Smooth muscle cell (in vitro differentiated cells): ENCODE measurements around the gene SNX14. TPM values are rescaled to one million over a fixed set of nuclear protein-coding genes. Genes with fewer than 3 reads are reported as not detected.
"Not testable (repeated sequence)": the region's sequence is repeated elsewhere in the genome, so short reads cannot be mapped to it uniquely, and the experiment has no call there.

Experiments used
- DNase-seq: peaks from one replicate; lab custom pipeline; 2025; ENCODE audit not compliant: unreplicated experiment; lab: John Stamatoyannopoulos, UW
- H2AFZ ChIP-seq: fragments of 200-600 bp; sonication (generic); 2 replicates; pipeline ENCODE4 v1.6.0; 2016; ENCODE audit warnings: antibody characterized with exemption, low read depth, mild to moderate bottlenecking
- H3F3A ChIP-seq: fragments of 200-600 bp; sonication (generic); 2 replicates; pipeline ENCODE4 v1.6.0; 2017; ENCODE audit warnings: antibody characterized with exemption, low read depth
- H3K27ac ChIP-seq: fragments of 200-600 bp; sonication (generic); 2 replicates; pipeline ENCODE4 v1.5.1; 2016; ENCODE audit warnings: low read depth, mild to moderate bottlenecking
- H3K27me3 ChIP-seq: fragments of 200-600 bp; sonication (generic); 2 replicates; pipeline ENCODE4 v1.6.1; 2016; ENCODE audit warnings: low read depth, mild to moderate bottlenecking
- H3K36me3 ChIP-seq: fragments of 200-600 bp; sonication (generic); 2 replicates; pipeline ENCODE4 v1.5.1; 2016; ENCODE audit warnings: low read depth
- H3K4me1 ChIP-seq: fragments of 200-600 bp; sonication (generic); 2 replicates; pipeline ENCODE4 v1.5.1; 2016; ENCODE audit warnings: low read depth
- H3K4me2 ChIP-seq: fragments of 200-600 bp; sonication (generic); 2 replicates; pipeline ENCODE4 v1.6.0; 2016; ENCODE audit warnings: mild to moderate bottlenecking
- H3K4me3 ChIP-seq: fragments of 200-600 bp; sonication (generic); 2 replicates; pipeline ENCODE4 v1.5.1; 2016; ENCODE audit warnings: mild to moderate bottlenecking
- H3K79me2 ChIP-seq: fragments of 200-600 bp; sonication (generic); 2 replicates; pipeline ENCODE4 v1.6.0; 2016; ENCODE audit warnings: low read depth, mild to moderate bottlenecking
- H3K9ac ChIP-seq: fragments of 200-600 bp; sonication (generic); 2 replicates; pipeline ENCODE4 v1.6.0; 2016; ENCODE audit warnings: low read depth
- H3K9me3 ChIP-seq: fragments of 200-600 bp; sonication (generic); replicated peaks from 2 replicates; pipeline ENCODE4 v1.5.1; 2016; ENCODE audit warnings: low read depth
- H4K20me1 ChIP-seq: fragments of 200-600 bp; sonication (generic); 2 replicates; pipeline ENCODE4 v1.6.0; 2016; ENCODE audit warnings: low read depth
- CTCF ChIP-seq: fragments of 200-600 bp; sonication (generic); IDR thresholded peaks from 2 replicates; pipeline ENCODE4 v1.5.1; 2017; ENCODE audit warnings: borderline replicate concordance, mild to moderate bottlenecking, antibody characterized with exemption; ENCODE audit not compliant: insufficient read depth, poor library complexity, severe bottlenecking
- WGBS: methylation state at CpG from one replicate; pipeline ENCODE4 v1.1.7; 2016; ENCODE audit warnings: low lambda C conversion rate; 5-methylcytosine and 5-hydroxymethylcytosine counted together
- polyA plus RNA-seq: library from polyadenylated mRNA; unstranded; fragments of >200 nt; fragmentation: Nextera tagmentation; extraction: Ambion mirVana; gene quantifications from 2 replicates; pipeline ENCODE4 v1.2.1, GENCODE V29; 2016
- total RNA-seq: library from RNA; depleted of rRNA; stranded (reverse); fragments of >200 nt; gene quantifications from 2 replicates; pipeline ENCODE4 v1.2.3, GENCODE V29; 2014

Gene SNX14
- total and polyA plus RNA-seq, 2 experiments from 2014 or later = 53.0 to 134 TPM

GRCh38 chr6:85574932-85575598, 18.6 kb downstream of the SNX14 start:
- Histone ChIP-seq H3K27me3 (no peaks in the 10 kb centered on the region), H3K4me3 (no peak overlapping the region), H3K27ac (no peak overlapping the region), H3K79me2 (peaks cover 78% of the 10 kb centered on the region), H3K4me1 (no peaks in the 10 kb centered on the region), H3K9me3 (no peaks in the 10 kb centered on the region), H3K9ac (no peak overlapping the region), H2AFZ (no peak overlapping the region), H3K4me2 (no peak overlapping the region), H4K20me1 (peaks cover 74% of the 10 kb centered on the region), H3F3A (no peaks in the 10 kb centered on the region), H3K36me3 (no peaks in the 10 kb centered on the region)
- DNase-seq = no peak
- TF ChIP-seq CTCF = no peak

GRCh38 chr6:85569323-85569722, 24.3 kb downstream of the SNX14 start:
- no peak overlapping the region for H3K9ac ChIP-seq
- no peak for DNase-seq
- no peaks in the 10 kb centered on the region for H3K9me3 ChIP-seq
- no peak for TF ChIP-seq CTCF
- no peaks in the 10 kb centered on the region for H3K27me3 ChIP-seq
- no peak overlapping the region for H2AFZ ChIP-seq
- no peak overlapping the region for H3K4me3 ChIP-seq
- peaks cover 17% of the 10 kb centered on the region for H4K20me1 ChIP-seq
- H3K4me1 ChIP-seq = no peaks in the 10 kb centered on the region
- H3K79me2 ChIP-seq = peaks cover 38% of the 10 kb centered on the region
- peaks cover 8% of the 10 kb centered on the region for H3K36me3 ChIP-seq
- H3K27ac ChIP-seq = no peak overlapping the region
- H3K4me2 ChIP-seq = no peak overlapping the region
- no peaks in the 10 kb centered on the region for H3F3A ChIP-seq

GRCh38 chr6:85568411-85568810, 25.2 kb downstream of the SNX14 start:
- H2AFZ ChIP-seq = no peak overlapping the region
- no peak overlapping the region for H3K9ac ChIP-seq
- H3K27me3 ChIP-seq = no peaks in the 10 kb centered on the region
- peaks cover 10% of the 10 kb centered on the region for H4K20me1 ChIP-seq
- no peak for DNase-seq
- H3K36me3 ChIP-seq = peaks cover 8% of the 10 kb centered on the region
- peaks cover 28% of the 10 kb centered on the region for H3K79me2 ChIP-seq
- H3K4me2 ChIP-seq = no peak overlapping the region
- H3K9me3 ChIP-seq = no peaks in the 10 kb centered on the region
- no peak overlapping the region for H3K27ac ChIP-seq
- TF ChIP-seq CTCF = no peak
- no peak overlapping the region for H3K4me3 ChIP-seq
- no peaks in the 10 kb centered on the region for H3F3A ChIP-seq
- no peaks in the 10 kb centered on the region for H3K4me1 ChIP-seq
- 89% methylated on average over 6 of the region's 6 CpGs for WGBS

- TF ChIP-seq CTCF = no peak
- WGBS = 87% methylated on average over 1 of the region's 1 CpG
- peaks cover 9% of the 10 kb centered on the region for H3K79me2 ChIP-seq
These were observed 27.9 kb downstream of the SNX14 start for GRCh38 chr6:85565736-85566135.

GRCh38 chr6:85564223-85564622, 29.4 kb downstream of the SNX14 start:
- H3K4me3 ChIP-seq, DNase-seq, H3K4me2 ChIP-seq, H3K9me3 ChIP-seq, H3K27ac ChIP-seq, H3K9ac ChIP-seq, H4K20me1 ChIP-seq, H3K79me2 ChIP-seq, H3K4me1 ChIP-seq, H2AFZ ChIP-seq, H3F3A ChIP-seq, H3K27me3 ChIP-seq: not testable (repeated sequence)
- WGBS = 91% methylated on average over 2 of the region's 2 CpGs
- peaks cover 13% of the 10 kb centered on the region for H3K36me3 ChIP-seq

More at GRCh38 chr6:85565736-85566135, 27.9 kb downstream of the SNX14 start:
- Histone ChIP-seq H3K4me2 (no peak overlapping the region), H3K4me1 (no peaks in the 10 kb centered on the region), H3K36me3 (peaks cover 13% of the 10 kb centered on the region), H3K27ac (no peak overlapping the region), H3K9me3 (no peaks in the 10 kb centered on the region), H2AFZ (no peak overlapping the region), H4K20me1 (no peaks in the 10 kb centered on the region), H3F3A (no peaks in the 10 kb centered on the region), H3K4me3 (no peak overlapping the region), H3K9ac (no peak overlapping the region), H3K27me3 (no peaks in the 10 kb centered on the region)
- DNase-seq = no peak
